ENCODE data around the gene HERPUD1.

DNA sequence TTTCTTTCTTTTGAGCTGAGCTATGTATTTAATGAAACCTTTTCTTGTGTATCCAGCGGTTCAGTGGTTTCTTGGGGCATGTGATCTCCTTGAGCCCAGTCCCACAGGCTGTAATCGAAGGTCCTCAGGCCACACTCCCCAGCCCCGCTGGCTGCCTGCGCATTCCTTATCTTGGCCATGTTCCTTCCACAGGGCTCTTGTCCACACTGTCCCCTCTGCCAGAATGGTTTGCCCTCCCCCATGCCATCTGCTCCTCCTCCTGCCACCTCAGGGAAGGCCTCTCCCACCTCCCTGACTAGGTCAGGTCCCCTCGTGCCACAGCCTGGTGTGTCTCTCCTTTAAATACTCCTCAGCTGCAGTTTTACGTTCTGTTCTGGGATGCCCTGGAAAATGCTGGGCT lies 45.3 kb downstream of the HERPUD1 start:
- TF ChIP-seq, protein P1, sequence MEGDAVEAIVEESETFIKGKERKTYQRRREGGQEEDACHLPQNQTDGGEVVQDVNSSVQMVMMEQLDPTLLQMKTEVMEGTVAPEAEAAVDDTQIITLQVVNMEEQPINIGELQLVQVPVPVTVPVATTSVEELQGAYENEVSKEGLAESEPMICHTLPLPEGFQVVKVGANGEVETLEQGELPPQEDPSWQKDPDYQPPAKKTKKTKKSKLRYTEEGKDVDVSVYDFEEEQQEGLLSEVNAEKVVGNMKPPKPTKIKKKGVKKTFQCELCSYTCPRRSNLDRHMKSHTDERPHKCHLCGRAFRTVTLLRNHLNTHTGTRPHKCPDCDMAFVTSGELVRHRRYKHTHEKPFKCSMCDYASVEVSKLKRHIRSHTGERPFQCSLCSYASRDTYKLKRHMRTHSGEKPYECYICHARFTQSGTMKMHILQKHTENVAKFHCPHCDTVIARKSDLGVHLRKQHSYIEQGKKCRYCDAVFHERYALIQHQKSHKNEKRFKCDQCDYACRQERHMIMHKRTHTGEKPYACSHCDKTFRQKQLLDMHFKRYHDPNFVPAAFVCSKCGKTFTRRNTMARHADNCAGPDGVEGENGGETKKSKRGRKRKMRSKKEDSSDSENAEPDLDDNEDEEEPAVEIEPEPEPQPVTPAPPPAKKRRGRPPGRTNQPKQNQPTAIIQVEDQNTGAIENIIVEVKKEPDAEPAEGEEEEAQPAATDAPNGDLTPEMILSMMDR (IDR thresholded peaks at IDR 0.05), result no peak
- no peak for TF ChIP-seq POLR2A (IDR thresholded peaks at IDR 0.05)

Data from esophagus squamous epithelium (tissue), 4 donors.